LHCN-M2 (cell line): ENCODE results near the gene PALM3. TPM values are rescaled to one million over a fixed set of nuclear protein-coding genes. Genes with fewer than 3 reads are reported as not detected.

ENCODE experiments used
- DNase-seq: peaks from one replicate; pipeline ENCODE4 v3.0.0-alpha.2; 2012; ENCODE audit warnings: low read depth
- total RNA-seq: library from RNA; depleted of rRNA; stranded (reverse); fragments of >200 nt; gene quantifications from 2 replicates; pipeline ENCODE4 v1.2.3, GENCODE V29; 2014

PALM3 gene
- total RNA-seq, 1 experiment from 2014 or later, result 0.11 TPM

DNA sequence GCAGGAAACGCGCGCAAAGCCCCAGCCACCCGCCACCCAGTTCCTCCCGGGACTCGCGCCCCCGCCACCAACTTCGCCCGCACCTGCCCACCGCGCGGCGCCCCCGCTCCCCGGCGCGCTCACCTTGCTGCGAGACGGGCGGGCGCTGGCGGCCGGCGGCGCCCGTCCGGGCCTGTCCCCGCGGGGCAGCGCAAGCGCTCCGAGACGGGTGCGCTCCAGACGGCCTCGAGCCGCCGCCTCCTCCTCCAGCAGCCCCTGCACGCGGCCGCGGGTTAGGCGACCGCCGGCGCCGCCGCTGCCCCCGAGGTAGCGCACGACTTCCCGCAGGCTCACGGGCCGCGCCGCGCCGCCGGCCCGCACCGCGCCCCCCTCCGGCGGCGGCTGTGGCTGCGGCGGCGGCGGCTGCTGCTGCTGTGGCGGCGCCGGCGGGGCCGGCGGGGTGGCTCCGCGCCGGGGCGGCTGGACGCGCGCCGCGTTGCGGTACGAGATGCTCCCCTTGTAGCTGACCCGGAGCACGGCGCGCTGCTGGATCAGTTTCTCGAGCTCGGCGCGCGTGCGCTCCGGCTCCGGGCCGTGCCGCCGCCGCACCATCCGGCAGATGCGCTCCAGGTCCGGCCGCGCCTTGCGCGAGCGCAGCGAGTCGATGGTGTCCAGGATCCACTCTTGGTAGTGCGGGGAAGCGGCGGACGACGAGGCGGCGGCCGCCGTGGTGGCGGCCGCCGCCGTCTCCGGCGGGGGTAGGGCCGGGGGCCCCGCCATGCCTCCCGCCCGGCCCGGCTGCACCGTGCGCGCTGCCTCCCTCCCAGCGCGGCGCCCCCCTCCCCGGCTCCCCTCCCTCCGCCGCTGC, 28.0 kb upstream of the PALM3 start:
- peak; percentile 59 for DNase-seq

DNA sequence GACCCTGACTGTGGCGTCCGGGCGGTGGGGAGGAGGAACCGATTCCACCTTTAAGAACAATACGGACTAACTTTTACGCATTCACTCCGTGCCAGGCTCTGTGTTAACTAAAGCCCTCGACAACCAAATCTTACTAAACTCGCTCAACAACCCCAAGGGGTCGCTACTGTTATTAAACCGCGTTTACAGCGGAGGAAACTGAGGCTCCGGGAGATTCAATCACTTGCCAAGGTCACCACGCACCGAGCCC, 27.5 kb upstream of the PALM3 start:
- DNase-seq, result no peak

GRCh38 chr19:14088634-14089411, 26.9 kb upstream of the PALM3 start:
- DNase-seq, result no peak

DNA sequence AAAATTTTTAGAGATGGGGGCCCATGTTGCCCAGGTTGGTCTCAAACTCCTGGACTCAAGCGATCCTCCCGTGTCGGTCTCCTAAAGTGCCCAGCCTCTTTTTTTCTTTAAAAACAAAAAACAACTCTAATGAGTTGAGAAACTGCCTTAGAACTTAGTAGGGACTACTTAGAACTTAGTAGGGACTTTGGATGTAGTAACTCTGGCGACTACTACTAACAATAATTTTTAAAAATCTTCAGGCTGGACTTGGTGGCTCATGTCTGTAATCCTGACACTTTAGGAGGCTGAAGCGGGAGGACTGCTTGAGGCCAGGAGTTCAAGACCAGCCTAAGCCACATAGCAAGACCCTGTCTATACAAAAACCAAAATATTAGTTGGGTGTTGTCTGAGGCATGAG, 24.2 kb upstream of the PALM3 start:
- DNase-seq, result no peak

- DNase-seq, result no peak
Observed at GRCh38 chr19:14085309-14085995, 23.6 kb upstream of the PALM3 start, which contains the start of gene C19orf67. TSS of gene C19orf67 (minus strand) at chr19:14085783. CDS start at chr19:14085627, 156 bp downstream.

DNA sequence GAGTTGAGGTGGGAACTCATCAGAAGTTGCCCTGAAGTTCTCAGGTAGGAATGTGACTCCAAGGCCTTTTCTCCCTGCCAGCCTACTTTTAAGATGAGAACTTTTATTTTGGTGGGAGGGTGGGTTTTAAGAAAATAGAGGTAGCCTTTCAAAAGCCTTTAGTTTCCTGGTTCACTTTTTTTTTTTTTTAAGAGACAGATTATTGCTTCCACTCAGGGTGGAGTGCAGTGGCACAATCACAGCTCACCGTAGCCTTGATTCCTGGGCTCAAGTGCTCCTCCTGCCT, 20.7 kb upstream of the PALM3 start:
- DNase-seq, result no peak

GRCh38 chr19:14081797-14082674, 20.2 kb upstream of the PALM3 start:
- DNase-seq, result peak; percentile 45

GRCh38 chr19:14080887-14081796, 19.3 kb upstream of the PALM3 start:
- peak; percentile 99 for DNase-seq

DNA sequence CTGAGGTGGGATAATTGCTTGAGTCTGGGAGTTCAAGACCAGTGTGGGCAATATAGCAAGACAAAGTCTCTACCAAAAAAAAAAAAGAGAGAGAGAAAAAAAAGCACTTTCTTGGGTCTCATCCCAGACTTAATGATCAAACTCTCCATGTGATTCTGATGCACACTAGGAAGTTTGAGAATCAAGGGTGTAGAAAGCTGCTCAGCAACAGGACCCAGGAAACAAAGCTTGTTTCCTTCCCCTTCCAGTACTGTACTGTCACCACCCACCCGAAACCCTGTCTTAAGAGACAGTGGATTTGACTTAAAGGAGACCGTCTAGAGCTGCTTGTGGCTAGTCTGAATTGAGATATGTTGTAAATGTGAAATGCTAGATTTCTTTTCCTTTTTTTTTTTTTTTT, 16.5 kb upstream of the PALM3 start:
- DNase-seq, result no peak

GRCh38 chr19:14073925-14074838, 12.3 kb upstream of the PALM3 start:
- no peak for DNase-seq

DNA sequence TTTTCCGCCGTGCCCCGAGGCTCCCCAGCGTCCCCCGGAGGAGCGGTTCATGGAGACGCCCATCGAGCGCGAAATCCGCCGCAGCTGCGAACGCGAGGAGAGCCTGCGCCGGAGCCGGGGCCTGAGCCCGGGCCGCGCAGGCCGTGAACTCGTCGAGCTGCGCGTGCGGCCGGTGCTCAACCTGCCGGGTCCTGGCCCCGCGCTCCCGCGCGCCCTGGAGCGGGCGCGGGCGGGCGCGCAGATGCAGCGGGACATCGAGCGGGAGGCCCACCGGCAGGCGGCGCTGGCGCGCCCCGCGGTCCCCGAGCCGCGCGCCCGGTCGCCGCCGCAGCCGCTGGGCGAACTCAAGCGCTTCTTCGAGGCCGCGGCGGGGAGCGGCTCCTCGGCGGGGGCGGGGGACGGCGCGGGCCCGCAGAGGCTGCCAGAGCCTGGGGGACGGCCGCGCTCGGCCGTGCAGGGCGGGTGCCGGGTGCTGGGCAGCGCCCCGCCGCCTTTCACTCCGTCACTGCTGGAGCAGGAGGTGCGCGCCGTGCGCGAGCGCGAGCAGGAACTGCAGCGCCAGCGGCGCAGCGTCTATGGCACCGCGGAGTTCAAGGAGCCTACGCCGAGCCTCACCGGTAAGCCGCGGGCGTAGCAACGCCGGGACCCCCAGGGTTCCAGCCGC, 11.5 kb upstream of the PALM3 start:
- DNase-seq, result peak; percentile 61

DNA sequence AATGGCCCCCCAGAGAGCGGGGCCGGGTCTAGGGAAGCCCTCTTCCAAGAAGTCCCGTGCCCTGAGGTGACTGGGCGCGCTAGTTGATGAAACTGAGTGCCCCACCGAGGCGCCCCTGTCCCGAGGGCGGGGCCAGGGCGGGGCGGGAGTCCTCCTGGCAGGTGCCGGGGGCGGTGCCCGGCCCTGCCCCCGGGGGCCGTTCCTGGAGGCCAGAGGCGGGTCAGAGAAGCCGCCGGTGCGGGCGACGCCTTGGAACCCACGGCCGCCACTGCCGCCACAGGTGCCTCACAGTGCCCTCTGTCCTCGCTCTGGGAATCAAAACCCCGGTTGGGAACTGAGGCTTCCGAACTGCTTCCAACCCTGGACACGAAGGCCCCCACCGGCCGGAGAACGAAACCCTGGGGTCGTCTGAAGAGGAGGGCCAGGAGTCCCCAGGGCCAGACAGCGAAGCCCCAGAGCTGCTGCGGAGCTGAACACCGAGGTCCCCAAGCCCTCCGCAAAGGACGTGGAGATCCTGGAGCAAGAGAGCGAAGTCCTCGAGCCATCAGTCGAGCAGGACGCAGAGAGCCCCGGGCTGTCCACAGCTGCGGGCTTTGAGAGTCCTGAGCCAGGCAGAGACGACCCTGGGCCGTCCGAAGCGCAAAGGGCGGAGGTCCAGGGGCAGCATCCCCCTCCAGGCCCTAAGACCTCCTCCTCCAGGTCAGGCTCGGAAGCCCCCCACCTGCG, 10.8 kb upstream of the PALM3 start, which contains the start of gene MISP3:
TSS of gene MISP3 (plus strand) at position 252 of the 726 bp plus-strand sequence. CDS start 524 bp downstream, outside the sequence.
- DNase-seq, result no peak

- DNase-seq, result no peak
Observed at GRCh38 chr19:14070268-14071050, 8.6 kb upstream of the PALM3 start.

DNA sequence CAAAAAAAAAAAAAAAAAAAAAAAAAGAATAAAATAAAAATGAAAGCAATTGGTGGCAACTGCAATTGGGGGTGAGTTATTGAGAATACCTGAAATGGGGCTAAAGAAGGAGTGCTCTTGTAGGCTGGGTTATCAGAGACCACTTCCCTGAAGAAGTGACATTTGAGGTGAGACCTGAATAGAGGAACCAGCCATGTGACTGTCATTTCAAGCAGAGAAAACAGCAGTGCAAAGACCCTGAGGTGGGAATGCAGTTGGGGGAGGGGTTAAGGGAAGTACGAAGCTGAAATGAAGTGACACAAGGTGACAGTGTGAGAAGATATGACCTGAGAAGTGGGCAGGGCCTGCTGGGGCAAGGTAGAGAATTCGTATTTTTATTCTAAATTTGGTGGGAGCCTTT, 4.3 kb upstream of the PALM3 start:
- no peak for DNase-seq

GRCh38 chr19:14063105-14063504, 1.2 kb upstream of the PALM3 start:
- no peak for DNase-seq

DNA sequence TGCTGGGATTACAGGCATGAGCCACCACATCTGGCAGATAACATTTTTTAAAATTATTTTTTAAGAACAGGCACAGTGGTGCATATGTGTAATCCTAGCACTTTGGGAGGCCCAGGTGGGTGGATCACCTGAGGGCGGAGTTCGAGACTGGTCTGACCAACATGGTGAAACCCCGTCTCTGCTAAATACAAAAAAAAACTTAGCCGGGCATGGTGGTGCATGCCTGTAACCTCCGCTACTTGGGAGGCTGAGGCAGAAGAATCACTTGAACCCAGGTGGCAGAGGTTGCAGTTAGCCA, 631 bp upstream of the PALM3 start:
- DNase-seq, result no peak

- DNase-seq, result no peak
Observed at GRCh38 chr19:14061081-14061749, 661 bp downstream of the PALM3 start.
